Lower lobe of right lung (tissue), 2 donors: ENCODE measurements around the gene PRKCG. TPM values are rescaled to one million over a fixed set of nuclear protein-coding genes. Genes with fewer than 3 reads are reported as not detected.

Experiments
- ATAC-seq, 2 donors: fragments of 200-7000 bp; cut with Tn5 transposase; one replicate each; pipeline ENCODE4 v1.9.1; 2020 to 2022; ENCODE audit warnings: mild to moderate bottlenecking in 2 of 2, moderate library complexity in 2 of 2
- DNase-seq: peaks from one replicate; pipeline ENCODE4 v3.0.0-alpha.2; 2020
- H3K27ac ChIP-seq: fragments of 200-600 bp; one replicate; pipeline ENCODE4 v1.8.0; 2022
- H3K27me3 ChIP-seq: fragments of 200-600 bp; one replicate; pipeline ENCODE4 v1.8.0; 2022; ENCODE audit warnings: low read depth
- H3K36me3 ChIP-seq: fragments of 200-600 bp; one replicate; pipeline ENCODE4 v1.8.0; 2022; ENCODE audit warnings: mild to moderate bottlenecking
- H3K4me1 ChIP-seq: fragments of 200-600 bp; one replicate; pipeline ENCODE4 v1.8.0; 2022
- H3K4me3 ChIP-seq: fragments of 200-600 bp; one replicate; pipeline ENCODE4 v1.8.0; 2022; ENCODE audit warnings: mild to moderate bottlenecking
- H3K9me3 ChIP-seq: fragments of 200-600 bp; one replicate; pipeline ENCODE4 v1.8.0; 2022
- intact Hi-C: fragments of 100-400 bp; cut with DNase I; formaldehyde crosslinking; loops from one replicate; pipeline ENCODE4 v1.11.0; 2022
- total RNA-seq: library from RNA; stranded (reverse); fragmentation: NEBNext Ultra II Directional; extraction: Animal tissue kit (Norgen Biotek cat#: 25700); gene quantifications from one replicate; pipeline ENCODE4 v1.2.1, GENCODE V29; 2021
- TF ChIP-seq, protein P1 (sequence below): fragments of 200-600 bp; IDR thresholded peaks from one replicate; pipeline ENCODE4 v1.8.0; 2022; ENCODE audit warnings: antibody characterized with exemption, mild to moderate bottlenecking
- donor health status: DM: no; HTN: yes; CAD: no; lungs with severe emphysema.

PRKCG gene
- total RNA-seq, 1 donor from 2014 or later, result not detected

- Histone ChIP-seq H3K9me3 (no peaks in the 10 kb centered on the region), H3K4me1 (peaks cover 22% of the 10 kb centered on the region), H3K27me3 (peaks cover 76% of the 10 kb centered on the region), H3K4me3 (no peak overlapping the region), H3K36me3 (no peaks in the 10 kb centered on the region), H3K27ac (no peak overlapping the region)
- intact Hi-C loops, result no loop called here
- DNase-seq, result no peak
- TF ChIP-seq, protein P1, sequence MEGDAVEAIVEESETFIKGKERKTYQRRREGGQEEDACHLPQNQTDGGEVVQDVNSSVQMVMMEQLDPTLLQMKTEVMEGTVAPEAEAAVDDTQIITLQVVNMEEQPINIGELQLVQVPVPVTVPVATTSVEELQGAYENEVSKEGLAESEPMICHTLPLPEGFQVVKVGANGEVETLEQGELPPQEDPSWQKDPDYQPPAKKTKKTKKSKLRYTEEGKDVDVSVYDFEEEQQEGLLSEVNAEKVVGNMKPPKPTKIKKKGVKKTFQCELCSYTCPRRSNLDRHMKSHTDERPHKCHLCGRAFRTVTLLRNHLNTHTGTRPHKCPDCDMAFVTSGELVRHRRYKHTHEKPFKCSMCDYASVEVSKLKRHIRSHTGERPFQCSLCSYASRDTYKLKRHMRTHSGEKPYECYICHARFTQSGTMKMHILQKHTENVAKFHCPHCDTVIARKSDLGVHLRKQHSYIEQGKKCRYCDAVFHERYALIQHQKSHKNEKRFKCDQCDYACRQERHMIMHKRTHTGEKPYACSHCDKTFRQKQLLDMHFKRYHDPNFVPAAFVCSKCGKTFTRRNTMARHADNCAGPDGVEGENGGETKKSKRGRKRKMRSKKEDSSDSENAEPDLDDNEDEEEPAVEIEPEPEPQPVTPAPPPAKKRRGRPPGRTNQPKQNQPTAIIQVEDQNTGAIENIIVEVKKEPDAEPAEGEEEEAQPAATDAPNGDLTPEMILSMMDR, result no peak
- peak; percentile 33 to 58 for ATAC-seq
Measured at GRCh38 chr19:53908106-53908934, 26.3 kb downstream of the PRKCG start.

DNA sequence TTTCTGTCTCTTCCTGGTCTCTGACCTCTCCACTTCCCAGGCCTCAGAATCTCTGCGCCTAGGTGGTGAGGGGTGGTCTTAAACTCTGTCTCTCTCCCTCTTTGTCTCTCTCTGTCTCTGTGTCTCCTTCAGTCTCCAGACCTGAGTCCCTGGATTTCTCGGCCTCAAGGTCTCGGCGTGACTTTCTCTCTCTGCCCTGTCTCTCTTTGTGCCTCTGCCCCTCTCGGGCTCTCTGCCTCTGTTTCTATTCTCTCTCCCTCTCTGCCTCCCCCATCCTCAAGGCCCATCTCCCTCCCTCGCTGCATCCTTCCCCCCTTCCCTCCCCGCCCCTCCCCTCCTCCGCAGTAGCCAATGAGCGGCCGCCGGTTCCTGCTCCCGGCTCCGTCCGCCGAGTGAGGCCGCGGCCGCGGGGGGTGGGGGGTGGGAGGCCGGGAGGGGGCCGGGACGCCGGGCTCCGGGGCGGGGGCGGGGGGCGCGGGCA is 27.0 kb downstream of the PRKCG start, which contains the start of gene CACNG7:
Gene CACNG7, plus strand, starts transcription at position 344 of the 481 bp plus-strand sequence. CDS start 3,554 bp downstream, outside the sequence.
- H3K36me3 ChIP-seq, result no peaks in the 10 kb centered on the region
- H3K4me1 ChIP-seq, result peaks cover 22% of the 10 kb centered on the region
- no peaks in the 10 kb centered on the region for H3K9me3 ChIP-seq
- intact Hi-C loops, result no loop called here
- H3K27ac ChIP-seq, result no peak within 1 kb of the TSS
- DNase-seq (no peak), ATAC-seq (no peak)
- H3K27me3 ChIP-seq, result peaks cover 83% of the 10 kb centered on the region
- H3K4me3 ChIP-seq, result no peak within 1 kb of the TSS
- TF ChIP-seq, protein P1, result no peak

DNA sequence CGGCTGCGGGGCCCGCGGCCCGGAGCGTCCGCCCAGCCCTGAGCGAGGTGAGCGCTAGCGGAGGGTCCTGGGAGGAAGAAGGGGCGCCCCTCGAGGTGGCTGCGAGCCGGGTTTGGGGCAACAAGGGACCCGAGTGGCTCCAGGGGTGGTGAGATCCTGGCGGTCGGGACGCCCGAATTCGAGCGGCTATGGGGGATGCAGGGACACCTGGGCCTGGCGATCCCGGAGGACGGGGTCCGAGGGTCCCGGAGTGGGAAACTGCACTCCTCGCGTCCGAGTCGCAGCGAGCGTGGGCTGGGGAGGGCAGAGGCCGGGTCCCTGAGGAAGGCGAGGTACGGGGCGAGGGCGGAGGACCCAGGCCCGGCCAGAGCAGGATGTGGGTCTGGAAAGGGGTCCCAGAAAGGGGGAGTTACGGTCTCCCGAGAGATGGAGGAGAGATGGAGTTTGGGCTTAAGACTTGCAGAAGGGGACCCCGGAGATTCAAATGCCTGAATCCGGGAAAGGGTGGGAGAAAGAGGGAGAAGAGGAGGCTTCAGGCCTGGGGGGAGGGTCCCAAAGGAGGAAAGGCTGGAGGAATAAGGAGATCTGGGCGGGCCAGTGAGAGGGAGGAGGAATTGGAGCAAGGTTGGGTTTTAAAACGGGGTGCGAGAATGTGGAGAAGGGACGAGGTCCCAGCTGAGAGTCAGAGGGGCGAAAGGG is 27.6 kb downstream of the PRKCG start:
- no peak for ATAC-seq
- Histone ChIP-seq H3K36me3 (no peaks in the 10 kb centered on the region), H3K27ac (no peak overlapping the region), H3K4me3 (no peak overlapping the region), H3K27me3 (peaks cover 78% of the 10 kb centered on the region), H3K9me3 (no peaks in the 10 kb centered on the region), H3K4me1 (peaks cover 22% of the 10 kb centered on the region)
- intact Hi-C loops, result no loop called here
- no peak for DNase-seq
- TF ChIP-seq, protein P1, result no peak

DNA sequence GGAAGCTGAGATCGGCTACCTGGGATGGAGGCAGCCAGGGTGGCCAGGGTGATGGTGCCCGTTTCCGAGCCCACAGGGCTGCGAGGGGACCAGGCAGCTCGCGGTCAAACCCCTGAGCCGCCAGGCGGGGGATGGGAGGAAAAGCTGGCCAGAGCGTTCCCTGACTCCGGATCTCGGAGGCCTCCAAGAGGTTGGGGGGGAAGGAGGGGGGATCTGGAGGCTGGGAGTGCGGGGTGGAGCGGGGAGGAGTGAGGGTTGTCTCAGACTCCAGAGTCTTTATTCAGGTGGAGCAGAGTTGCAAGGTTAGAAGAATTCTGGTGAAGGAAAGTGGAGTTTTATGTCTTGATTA is 28.1 kb downstream of the PRKCG start:
- H3K27me3 ChIP-seq, result peaks cover 82% of the 10 kb centered on the region
- intact Hi-C loops, result no loop called here
- DNase-seq (no peak), ATAC-seq (no peak)
- no peaks in the 10 kb centered on the region for H3K9me3 ChIP-seq
- TF ChIP-seq, protein P1, result no peak
- no peak overlapping the region for H3K27ac ChIP-seq
- no peak overlapping the region for H3K4me3 ChIP-seq
- no peaks in the 10 kb centered on the region for H3K36me3 ChIP-seq
- peaks cover 22% of the 10 kb centered on the region for H3K4me1 ChIP-seq

GRCh38 chr19:53912653-53913052 is 30.7 kb downstream of the PRKCG start:
- H3K36me3 ChIP-seq, result no peaks in the 10 kb centered on the region
- no peak for ATAC-seq
- H3K4me3 ChIP-seq, result no peak overlapping the region
- peaks cover 65% of the 10 kb centered on the region for H3K27me3 ChIP-seq
- no peaks in the 10 kb centered on the region for H3K9me3 ChIP-seq
- no peak for DNase-seq
- peaks cover 11% of the 10 kb centered on the region for H3K4me1 ChIP-seq
- intact Hi-C loops, result no loop called here
- TF ChIP-seq, protein P1, result peak; percentile 15
- no peak overlapping the region for H3K27ac ChIP-seq
